HG03378 (cell line): ENCODE data around the gene IQCM.

Experiments used
- ATAC-seq: cut with Tn5 transposase; IDR thresholded peaks from one replicate; pipeline ENCODE4 v1.9.1; 2021; ENCODE audit warnings: mild to moderate bottlenecking, moderate library complexity; ENCODE audit not compliant: unreplicated experiment

The IQCM gene

GRCh38 chr4:149815743-149816142, at the start of gene IQCM:
IQCM (minus strand) TSS chr4:149815843; CDS start chr4:149742691, 73,152 bp downstream.
- ATAC-seq, result no peak

GRCh38 chr4:149857446-149857845, 41.8 kb upstream of the IQCM start:
- no peak for ATAC-seq

GRCh38 chr4:149845743-149846142, 30.1 kb upstream of the IQCM start:
- no peak for ATAC-seq

- ATAC-seq, result no peak
Measured at GRCh38 chr4:149841686-149842085, 26.0 kb upstream of the IQCM start.

GRCh38 chr4:149838036-149838435, 22.4 kb upstream of the IQCM start:
- no peak for ATAC-seq

GRCh38 chr4:149836546-149836945, 20.9 kb upstream of the IQCM start:
- no peak for ATAC-seq

- no peak for ATAC-seq
Measured at GRCh38 chr4:149835280-149835679, 19.6 kb upstream of the IQCM start.

- ATAC-seq, result no peak
Measured at GRCh38 chr4:149831656-149832208, 16.1 kb upstream of the IQCM start.

GRCh38 chr4:149830823-149831222, 15.2 kb upstream of the IQCM start:
- ATAC-seq, result no peak

- ATAC-seq, result no peak
Measured at GRCh38 chr4:149825336-149825735, 9.7 kb upstream of the IQCM start.

GRCh38 chr4:149823769-149824221, 8.2 kb upstream of the IQCM start:
- no peak for ATAC-seq

- no peak for ATAC-seq
Measured at GRCh38 chr4:149801416-149801815, 14.2 kb downstream of the IQCM start.

GRCh38 chr4:149799546-149799945, 16.1 kb downstream of the IQCM start:
- ATAC-seq, result no peak

GRCh38 chr4:149796381-149796780, 19.3 kb downstream of the IQCM start:
- ATAC-seq, result no peak

- no peak for ATAC-seq
Measured at GRCh38 chr4:149795256-149795655, 20.4 kb downstream of the IQCM start.

- ATAC-seq, result no peak
Measured at GRCh38 chr4:149794352-149794751, 21.3 kb downstream of the IQCM start.

- no peak for ATAC-seq
Measured at GRCh38 chr4:149793459-149793858, 22.2 kb downstream of the IQCM start.

- no peak for ATAC-seq
Measured at GRCh38 chr4:149791851-149792250, 23.8 kb downstream of the IQCM start.

- ATAC-seq, result no peak
Measured at GRCh38 chr4:149790172-149790907, 25.3 kb downstream of the IQCM start.

GRCh38 chr4:149788300-149788699, 27.3 kb downstream of the IQCM start:
- ATAC-seq, result no peak

GRCh38 chr4:149785696-149786431, 29.8 kb downstream of the IQCM start:
- no peak for ATAC-seq

GRCh38 chr4:149784018-149784417, 31.6 kb downstream of the IQCM start:
- ATAC-seq, result no peak
